ENCODE results near the gene ABCA13. TPM values are rescaled to one million over a fixed set of nuclear protein-coding genes. Genes with fewer than 3 reads are reported as not detected.
"Not testable (repeated sequence)": the region's sequence is repeated elsewhere in the genome, so short reads cannot be mapped to it uniquely, and the experiment has no call there.

The ABCA13 gene
- polyA plus RNA-seq, 1 experiment, result 0.05 TPM

GRCh38 chr7:48192996-48193395 lies 21.7 kb downstream of the ABCA13 start:
- ChIA-PET POLR2A (no interaction called here), CTCF (no interaction called here)
- Histone ChIP-seq H3K27me3 (ENCODE audit: control insufficient read depth, insufficient read depth, low read length) (no peaks in the 10 kb centered on the region), H3K27ac (ENCODE audit: low read depth, low read length) (no peak overlapping the region), H3K9me3 (ENCODE audit: control insufficient read depth, insufficient read depth, low read length) (peaks cover 4% of the 10 kb centered on the region; the same call in 1 of the 2 replicates), H3K4me3 (ENCODE audit: low read depth, low read length) (no peak overlapping the region)
- DNase-seq (ENCODE audit: low read depth, low spot score), result no peak
- TF ChIP-seq, protein P1, sequence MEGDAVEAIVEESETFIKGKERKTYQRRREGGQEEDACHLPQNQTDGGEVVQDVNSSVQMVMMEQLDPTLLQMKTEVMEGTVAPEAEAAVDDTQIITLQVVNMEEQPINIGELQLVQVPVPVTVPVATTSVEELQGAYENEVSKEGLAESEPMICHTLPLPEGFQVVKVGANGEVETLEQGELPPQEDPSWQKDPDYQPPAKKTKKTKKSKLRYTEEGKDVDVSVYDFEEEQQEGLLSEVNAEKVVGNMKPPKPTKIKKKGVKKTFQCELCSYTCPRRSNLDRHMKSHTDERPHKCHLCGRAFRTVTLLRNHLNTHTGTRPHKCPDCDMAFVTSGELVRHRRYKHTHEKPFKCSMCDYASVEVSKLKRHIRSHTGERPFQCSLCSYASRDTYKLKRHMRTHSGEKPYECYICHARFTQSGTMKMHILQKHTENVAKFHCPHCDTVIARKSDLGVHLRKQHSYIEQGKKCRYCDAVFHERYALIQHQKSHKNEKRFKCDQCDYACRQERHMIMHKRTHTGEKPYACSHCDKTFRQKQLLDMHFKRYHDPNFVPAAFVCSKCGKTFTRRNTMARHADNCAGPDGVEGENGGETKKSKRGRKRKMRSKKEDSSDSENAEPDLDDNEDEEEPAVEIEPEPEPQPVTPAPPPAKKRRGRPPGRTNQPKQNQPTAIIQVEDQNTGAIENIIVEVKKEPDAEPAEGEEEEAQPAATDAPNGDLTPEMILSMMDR (IDR thresholded peaks at IDR 0.05; ENCODE audit: low read depth, low read length), result no peak

DNA sequence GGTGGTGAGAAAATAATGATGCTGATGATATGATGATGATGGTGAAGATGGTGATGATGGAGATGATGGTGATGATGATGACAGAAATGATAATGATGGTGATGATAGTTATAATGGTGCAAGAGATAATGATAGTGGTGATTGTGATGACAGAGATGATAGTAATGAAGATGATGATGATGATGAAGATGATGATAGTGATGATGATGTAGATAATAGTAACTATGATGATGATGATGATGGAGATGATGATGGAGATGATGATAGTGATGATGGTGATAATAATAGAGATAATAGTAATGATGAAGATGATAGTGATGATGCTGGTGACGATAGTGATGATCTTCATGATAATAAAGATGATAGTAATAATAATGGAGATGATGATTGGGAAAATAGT lies 22.2 kb downstream of the ABCA13 start:
- no peak overlapping the region for H3K4me3 ChIP-seq (ENCODE audit: low read depth, low read length)
- no peaks in the 10 kb centered on the region for H3K27me3 ChIP-seq (ENCODE audit: control insufficient read depth, insufficient read depth, low read length)
- TF ChIP-seq, protein P1 (IDR thresholded peaks at IDR 0.05; ENCODE audit: low read depth, low read length), result no peak
- H3K9me3 ChIP-seq (ENCODE audit: control insufficient read depth, insufficient read depth, low read length), result peaks cover 4% of the 10 kb centered on the region; the same call in 1 of the 2 replicates
- CTCF ChIA-PET, result no interaction called here
- POLR2A ChIA-PET, result no interaction called here
- no peak overlapping the region for H3K27ac ChIP-seq (ENCODE audit: low read depth, low read length)
- no peak for DNase-seq (ENCODE audit: low read depth, low spot score)

DNA sequence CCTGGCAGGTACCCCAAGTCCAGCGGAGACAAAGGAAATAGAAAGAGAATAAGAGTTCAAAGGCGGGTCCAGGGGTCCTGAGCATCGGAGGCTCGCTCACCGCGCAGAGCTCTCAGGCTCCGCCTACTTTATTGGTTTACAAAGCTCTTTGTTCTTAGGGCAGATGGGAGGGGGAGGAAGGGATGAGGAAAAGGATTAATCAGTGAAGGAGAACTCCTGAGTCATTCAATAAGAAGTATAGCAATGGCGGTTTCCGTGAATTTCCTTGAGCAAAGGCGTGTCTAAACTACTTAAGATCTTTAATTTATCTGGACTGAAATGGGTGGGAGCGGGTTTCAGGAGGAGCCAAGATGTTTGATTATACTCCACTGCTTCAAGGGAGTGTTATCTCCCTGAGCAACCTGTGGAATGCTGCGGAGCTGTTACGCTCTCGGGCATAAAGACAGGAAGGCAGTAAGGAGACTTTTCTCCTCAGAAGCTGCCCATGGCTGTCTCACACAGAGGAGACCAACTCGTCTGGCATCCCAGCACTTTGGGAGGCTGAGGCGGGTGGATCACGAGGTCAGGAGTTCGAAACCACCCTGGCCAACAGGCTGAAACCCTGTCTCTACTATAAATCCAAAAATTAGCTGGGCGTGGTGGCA lies 29.8 kb downstream of the ABCA13 start:
- CTCF ChIA-PET; H3K4me3 ChIP-seq (ENCODE audit: low read depth, low read length); DNase-seq (ENCODE audit: low read depth, low spot score); H3K27me3 ChIP-seq (ENCODE audit: control insufficient read depth, insufficient read depth, low read length); H3K27ac ChIP-seq (ENCODE audit: low read depth, low read length); POLR2A ChIA-PET; H3K9me3 ChIP-seq (ENCODE audit: control insufficient read depth, insufficient read depth, low read length): not testable (repeated sequence)

DNA sequence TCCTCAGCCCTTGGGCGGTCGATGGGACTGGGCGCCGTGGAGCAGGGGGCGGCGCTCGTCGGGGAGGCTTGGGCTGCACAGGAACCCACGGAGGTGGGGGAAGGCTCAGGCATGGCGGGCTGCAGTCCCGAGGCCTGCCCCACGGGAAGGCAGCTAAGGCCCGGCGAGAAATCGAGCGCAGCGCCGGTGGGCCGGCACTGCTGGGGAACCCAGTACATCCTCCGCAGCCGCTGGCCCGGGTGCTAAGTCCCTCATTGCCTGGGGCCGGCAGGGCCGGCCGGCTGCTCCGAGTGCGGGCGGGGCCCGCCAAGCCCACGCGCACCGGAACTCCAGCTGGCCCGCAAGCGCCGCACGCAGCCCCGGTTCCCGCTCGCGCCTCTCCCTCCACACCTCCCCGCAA lies 31.7 kb downstream of the ABCA13 start:
- H3K9me3 ChIP-seq (ENCODE audit: control insufficient read depth, insufficient read depth, low read length); POLR2A ChIA-PET; H3K27ac ChIP-seq (ENCODE audit: low read depth, low read length); CTCF ChIA-PET; H3K4me3 ChIP-seq (ENCODE audit: low read depth, low read length); DNase-seq (ENCODE audit: low read depth, low spot score); H3K27me3 ChIP-seq (ENCODE audit: control insufficient read depth, insufficient read depth, low read length): not testable (repeated sequence)

DNA sequence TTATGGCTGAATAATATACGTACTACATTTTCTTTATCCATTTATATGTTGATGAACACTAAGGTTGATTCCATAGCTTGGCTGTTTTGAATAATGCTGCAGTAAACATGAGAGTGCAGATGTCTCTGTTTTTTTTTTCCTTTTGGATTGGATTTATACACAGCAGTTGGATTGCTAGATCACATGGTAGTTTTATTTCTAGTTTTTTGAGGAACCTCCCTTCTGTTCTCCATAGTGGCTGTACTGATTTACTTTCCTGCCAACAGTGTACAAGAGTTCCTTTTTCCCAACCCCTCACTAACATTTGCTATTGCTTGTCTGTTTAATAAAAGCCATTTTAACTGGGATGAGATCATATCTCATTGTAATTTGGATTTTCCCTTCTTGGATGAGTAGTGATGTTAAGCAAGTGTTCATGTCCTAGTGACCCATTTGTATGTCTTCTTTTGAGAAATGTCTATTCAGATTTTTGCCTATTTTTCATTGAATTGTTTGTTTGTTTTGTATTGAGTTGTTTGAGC lies 36.0 kb downstream of the ABCA13 start:
- H3K4me3 ChIP-seq (ENCODE audit: low read depth, low read length), result no peak overlapping the region
- POLR2A ChIA-PET, result no interaction called here
- TF ChIP-seq, protein P1 (IDR thresholded peaks at IDR 0.05; ENCODE audit: low read depth, low read length), result no peak
- H3K27ac ChIP-seq (ENCODE audit: low read depth, low read length), result no peak overlapping the region
- no peaks in the 10 kb centered on the region for H3K9me3 ChIP-seq (ENCODE audit: control insufficient read depth, insufficient read depth, low read length)
- no peaks in the 10 kb centered on the region for H3K27me3 ChIP-seq (ENCODE audit: control insufficient read depth, insufficient read depth, low read length)
- no peak for DNase-seq (ENCODE audit: low read depth, low spot score)
- CTCF ChIA-PET, result no interaction called here

GRCh38 chr7:48209004-48209600 lies 37.8 kb downstream of the ABCA13 start:
- no peak overlapping the region for H3K27ac ChIP-seq (ENCODE audit: low read depth, low read length)
- no peaks in the 10 kb centered on the region for H3K9me3 ChIP-seq (ENCODE audit: control insufficient read depth, insufficient read depth, low read length)
- DNase-seq (ENCODE audit: low read depth, low spot score), result no peak
- POLR2A ChIA-PET, result no interaction called here
- no peak overlapping the region for H3K4me3 ChIP-seq (ENCODE audit: low read depth, low read length)
- CTCF ChIA-PET, result no interaction called here
- TF ChIP-seq, protein P1 (IDR thresholded peaks at IDR 0.05; ENCODE audit: low read depth, low read length), result no peak
- H3K27me3 ChIP-seq (ENCODE audit: control insufficient read depth, insufficient read depth, low read length), result no peaks in the 10 kb centered on the region
